A549 treated with RU486 at 1 μM for 4 hours (cell line): ENCODE data around the gene SYDE2. TPM values are rescaled to one million over a fixed set of nuclear protein-coding genes. Genes with fewer than 3 reads are reported as not detected.

Experiments used
- total RNA-seq: library from RNA; stranded (reverse); fragments of 200-300 nt; extraction: Qiagen RNA extraction; gene quantifications from 5 replicates; pipeline ENCODE4 v1.2.3, GENCODE V29; 2022; ENCODE audit warnings: low read depth

SYDE2 gene, protein sequence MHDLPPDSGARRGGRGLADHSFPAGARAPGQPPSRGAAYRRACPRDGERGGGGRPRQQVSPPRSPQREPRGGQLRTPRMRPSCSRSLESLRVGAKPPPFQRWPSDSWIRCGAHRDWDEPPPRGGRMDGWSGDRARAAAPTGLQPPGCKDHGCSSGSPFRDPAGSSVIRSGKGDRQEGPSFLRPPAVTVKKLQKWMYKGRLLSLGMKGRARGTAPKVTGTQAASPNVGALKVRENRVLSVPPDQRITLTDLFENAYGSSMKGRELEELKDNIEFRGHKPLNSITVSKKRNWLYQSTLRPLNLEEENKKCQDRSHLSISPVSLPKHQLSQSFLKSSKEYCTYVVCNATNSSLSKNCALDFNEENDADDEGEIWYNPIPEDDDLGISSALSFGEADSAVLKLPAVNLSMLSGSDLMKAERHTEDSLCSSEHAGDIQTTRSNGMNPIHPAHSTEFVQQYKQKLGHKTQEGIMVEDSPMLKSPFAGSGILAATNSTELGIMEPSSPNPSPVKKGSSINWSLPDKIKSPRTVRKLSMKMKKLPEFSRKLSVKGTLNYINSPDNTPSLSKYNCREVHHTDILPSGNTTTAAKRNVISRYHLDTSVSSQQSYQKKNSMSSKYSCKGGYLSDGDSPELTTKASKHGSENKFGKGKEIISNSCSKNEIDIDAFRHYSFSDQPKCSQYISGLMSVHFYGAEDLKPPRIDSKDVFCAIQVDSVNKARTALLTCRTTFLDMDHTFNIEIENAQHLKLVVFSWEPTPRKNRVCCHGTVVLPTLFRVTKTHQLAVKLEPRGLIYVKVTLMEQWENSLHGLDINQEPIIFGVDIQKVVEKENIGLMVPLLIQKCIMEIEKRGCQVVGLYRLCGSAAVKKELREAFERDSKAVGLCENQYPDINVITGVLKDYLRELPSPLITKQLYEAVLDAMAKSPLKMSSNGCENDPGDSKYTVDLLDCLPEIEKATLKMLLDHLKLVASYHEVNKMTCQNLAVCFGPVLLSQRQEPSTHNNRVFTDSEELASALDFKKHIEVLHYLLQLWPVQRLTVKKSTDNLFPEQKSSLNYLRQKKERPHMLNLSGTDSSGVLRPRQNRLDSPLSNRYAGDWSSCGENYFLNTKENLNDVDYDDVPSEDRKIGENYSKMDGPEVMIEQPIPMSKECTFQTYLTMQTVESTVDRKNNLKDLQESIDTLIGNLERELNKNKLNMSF
- total RNA-seq = 0.31 to 1.1 TPM (median 0.74 TPM) in 5 replicates

GRCh38 chr1:85200463-85201339, at the start of gene SYDE2:
Gene SYDE2, minus strand, starts transcription at chr1:85201016. Its CDS starts 20 bp downstream, at chr1:85200996.

Other genes with a start within 250 kb of the SYDE2 start
- gene MCOLN2, start 203.9 kb downstream of the SYDE2 start, total RNA-seq = 0.73 to 2.8 TPM (median 2.3 TPM) in 5 replicates
- 1.7 to 3.8 TPM (median 3.6 TPM) in 5 replicates for gene MCOLN3, start 152.5 kb downstream of the SYDE2 start, total RNA-seq
- gene C1orf52, start 58.6 kb upstream of the SYDE2 start, total RNA-seq = 20.2 to 32.4 TPM (median 21.1 TPM) in 5 replicates
- 13.3 to 19.0 TPM (median 16.1 TPM) in 5 replicates for gene BCL10, start 75.6 kb upstream of the SYDE2 start, total RNA-seq